Cortex of kidney (tissue), 1 donor: ENCODE measurements around the gene SLC39A10.
"Not testable (repeated sequence)": the region's sequence is repeated elsewhere in the genome, so short reads cannot be mapped to it uniquely, and the experiment has no call there.

Source experiments
- DNase-seq: peaks from one replicate; lab custom pipeline; 2025; lab: John Stamatoyannopoulos, UW

Gene SLC39A10

DNA sequence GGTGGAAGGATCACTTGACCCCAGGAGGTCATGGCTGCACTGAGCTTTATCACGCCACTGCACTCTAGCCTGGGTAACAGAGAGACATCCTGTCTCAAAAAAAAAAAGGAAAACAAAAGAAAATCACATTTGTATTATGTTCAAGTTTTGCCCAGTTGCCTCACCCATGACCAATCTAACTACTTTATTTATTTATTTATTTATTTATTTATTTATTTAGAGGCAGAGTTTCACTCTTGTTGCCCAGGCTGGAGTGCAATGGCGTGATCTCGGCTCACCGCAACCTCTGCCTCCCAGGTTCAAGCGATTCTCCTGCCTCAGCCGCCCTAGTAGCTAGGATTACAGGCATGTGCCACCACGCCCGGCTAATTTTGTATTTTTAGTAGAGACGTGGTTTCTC, 12.3 kb upstream of the SLC39A10 start:
- not testable (repeated sequence) for DNase-seq

GRCh38 chr2:195645413-195645812, 11.6 kb upstream of the SLC39A10 start:
- no peak for DNase-seq

- DNase-seq = no peak
Measured at GRCh38 chr2:195646424-195646823, 10.6 kb upstream of the SLC39A10 start.

GRCh38 chr2:195647302-195647701, 9.7 kb upstream of the SLC39A10 start:
- DNase-seq = no peak

DNA sequence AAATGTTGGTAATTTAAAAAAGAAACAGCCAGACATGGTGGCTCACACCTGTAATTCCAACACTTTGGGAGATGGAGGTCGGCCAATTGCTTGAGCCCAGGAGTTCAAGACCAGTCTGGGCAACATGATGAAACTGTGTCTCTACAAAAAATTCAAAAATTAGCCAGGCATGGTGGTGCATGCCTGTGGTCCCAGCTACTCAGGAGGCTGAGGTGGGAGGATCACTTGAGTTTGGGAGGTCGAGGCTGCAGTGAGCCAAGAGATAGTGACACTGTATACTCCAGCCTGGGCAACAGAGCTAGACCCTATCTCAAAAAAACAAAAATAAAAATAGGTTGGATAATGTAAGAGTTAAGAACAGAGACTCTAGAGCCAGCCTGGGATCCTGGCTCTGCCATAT, 8.7 kb upstream of the SLC39A10 start:
- not testable (repeated sequence) for DNase-seq

- no peak for DNase-seq
Measured at GRCh38 chr2:195648787-195649186, 8.2 kb upstream of the SLC39A10 start.

- DNase-seq = no peak
Measured at GRCh38 chr2:195649629-195650190, 7.3 kb upstream of the SLC39A10 start.

- DNase-seq = no peak
Measured at GRCh38 chr2:195651046-195651445, 6.0 kb upstream of the SLC39A10 start.

- DNase-seq = no peak
Measured at GRCh38 chr2:195652911-195653310, 4.1 kb upstream of the SLC39A10 start.

DNA sequence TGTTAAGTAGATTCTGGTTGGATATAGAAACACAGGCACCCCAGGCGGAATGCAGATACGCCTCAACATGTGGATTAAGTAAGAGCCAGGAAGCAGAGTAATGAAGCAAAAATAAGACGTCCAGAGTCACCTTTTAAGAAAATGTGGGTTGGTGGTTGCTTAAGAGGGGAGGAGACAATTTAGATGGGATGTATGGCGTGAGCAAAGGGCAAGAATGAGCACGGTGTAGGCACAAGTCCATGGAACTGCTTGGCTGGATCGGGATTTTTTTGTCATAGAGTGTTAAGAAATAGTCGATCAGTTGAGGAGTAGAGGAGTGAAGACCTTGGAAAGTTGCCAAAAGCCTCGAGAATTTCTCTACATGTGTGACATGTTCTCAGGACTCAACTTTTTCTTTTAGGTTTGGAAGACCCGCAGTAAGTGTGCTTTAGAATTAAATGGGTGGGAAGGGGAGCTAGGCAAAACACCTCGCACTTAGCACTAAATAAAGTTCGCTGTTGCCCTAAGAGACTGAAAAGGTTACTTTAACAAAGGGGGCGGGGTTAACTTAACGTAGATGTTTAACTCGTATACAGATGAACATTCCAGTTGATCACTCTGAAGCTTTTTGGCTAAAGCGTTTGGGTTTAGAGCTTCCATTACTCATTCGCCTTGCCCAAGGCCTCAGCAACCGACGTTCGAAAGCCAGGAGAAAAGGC, 716 bp upstream of the SLC39A10 start:
- no peak for DNase-seq

- DNase-seq = no peak
Measured at GRCh38 chr2:195657634-195658540, 861 bp downstream of the SLC39A10 start.

DNA sequence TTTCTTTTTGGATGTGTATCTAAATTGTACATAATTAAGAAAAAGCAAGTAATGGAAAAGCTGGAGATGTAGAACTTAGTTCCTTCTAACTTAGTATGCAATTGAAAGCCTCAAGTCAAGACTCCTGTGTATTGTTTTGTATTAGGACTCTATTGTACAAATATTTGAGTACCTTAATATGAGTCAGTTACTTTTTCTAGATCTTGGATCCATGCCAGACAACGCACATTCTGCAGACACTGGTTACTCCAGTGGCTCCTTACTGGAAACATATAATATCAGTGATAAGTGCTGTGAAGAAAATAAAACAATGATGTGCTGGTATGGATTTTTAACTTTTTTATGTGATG, 1.5 kb downstream of the SLC39A10 start:
- no peak for DNase-seq

DNA sequence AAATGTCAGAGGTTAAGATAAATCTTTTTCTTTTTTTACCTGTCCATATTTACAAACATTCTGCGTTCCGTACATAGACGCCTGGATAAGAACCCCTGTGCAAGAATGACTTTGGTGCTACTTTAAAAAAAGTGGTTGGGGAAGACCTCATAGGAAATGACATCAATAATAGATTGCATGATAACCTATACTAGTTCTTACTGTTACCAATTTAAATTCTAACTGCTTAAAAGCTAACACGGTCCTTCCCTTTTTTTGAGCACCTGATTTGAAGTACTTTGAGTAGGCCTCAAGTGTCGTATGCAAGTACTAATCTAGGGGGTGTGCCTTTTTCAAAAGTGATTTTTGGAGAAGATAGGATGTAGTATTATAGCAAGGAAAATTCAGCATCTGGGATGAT, 2.1 kb downstream of the SLC39A10 start:
- DNase-seq = no peak

DNA sequence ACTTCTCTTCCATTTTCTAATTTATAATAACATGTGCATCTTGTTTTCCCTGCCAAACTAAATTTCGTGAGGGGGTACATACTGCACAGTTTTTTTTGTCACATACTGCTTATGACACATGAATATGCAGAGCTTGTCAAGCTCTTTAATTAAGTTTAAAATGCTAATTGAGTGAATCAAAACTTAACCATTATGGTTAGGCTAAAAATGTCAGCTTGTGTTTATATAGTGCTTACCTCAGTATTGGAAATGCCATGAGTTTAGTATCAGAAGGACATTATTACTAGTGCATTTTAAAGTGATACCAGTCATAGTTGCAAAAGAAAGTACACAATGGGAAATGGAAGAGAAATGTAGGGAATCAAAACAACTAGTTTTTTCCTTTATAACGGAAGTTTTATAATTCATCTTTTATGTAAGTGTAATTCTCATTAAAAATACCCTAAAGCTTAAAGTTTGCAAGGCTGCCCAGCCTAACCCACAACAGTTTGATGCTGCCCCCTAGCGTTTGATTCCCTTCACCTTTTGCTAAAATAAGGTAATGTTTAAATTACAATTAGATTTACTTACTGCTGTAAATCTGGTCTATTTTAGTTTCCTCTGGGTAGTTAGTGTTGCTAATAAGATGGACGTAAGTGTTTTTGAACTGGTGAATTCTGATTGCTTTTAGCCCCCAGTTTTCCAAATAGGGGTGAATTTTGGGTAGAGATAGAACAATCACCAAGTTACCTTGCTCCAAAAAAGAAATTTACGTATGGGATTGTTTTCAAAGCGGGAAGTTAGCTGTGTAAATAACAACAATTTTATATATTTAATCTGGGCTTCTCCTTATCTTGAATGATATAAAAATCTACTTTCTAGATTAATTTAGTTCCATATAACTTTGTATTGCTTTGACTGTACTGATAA, 3.2 kb downstream of the SLC39A10 start:
- DNase-seq = no peak

GRCh38 chr2:195662138-195662537, 5.1 kb downstream of the SLC39A10 start:
- no peak for DNase-seq

DNA sequence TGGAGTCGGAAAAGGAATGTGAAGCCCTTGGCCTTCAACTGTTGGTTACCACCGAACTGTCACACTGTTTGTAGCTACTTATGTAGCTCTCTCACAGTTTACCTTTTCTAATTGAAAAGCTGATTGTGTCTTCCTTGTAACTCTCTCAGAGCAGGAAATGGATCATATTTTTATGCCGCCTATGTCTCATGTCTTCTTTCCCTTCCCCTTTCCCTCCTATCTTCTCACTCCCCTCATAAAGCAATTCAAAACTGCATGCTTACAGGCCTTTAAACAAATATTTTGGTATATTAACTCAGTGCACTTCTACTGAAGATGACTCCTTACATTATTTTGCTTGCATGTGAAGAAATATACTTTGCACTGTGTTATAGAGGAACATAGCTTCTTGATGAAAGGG, 6.0 kb downstream of the SLC39A10 start:
- no peak for DNase-seq

- DNase-seq = no peak
Measured at GRCh38 chr2:195664528-195664927, 7.5 kb downstream of the SLC39A10 start.

DNA sequence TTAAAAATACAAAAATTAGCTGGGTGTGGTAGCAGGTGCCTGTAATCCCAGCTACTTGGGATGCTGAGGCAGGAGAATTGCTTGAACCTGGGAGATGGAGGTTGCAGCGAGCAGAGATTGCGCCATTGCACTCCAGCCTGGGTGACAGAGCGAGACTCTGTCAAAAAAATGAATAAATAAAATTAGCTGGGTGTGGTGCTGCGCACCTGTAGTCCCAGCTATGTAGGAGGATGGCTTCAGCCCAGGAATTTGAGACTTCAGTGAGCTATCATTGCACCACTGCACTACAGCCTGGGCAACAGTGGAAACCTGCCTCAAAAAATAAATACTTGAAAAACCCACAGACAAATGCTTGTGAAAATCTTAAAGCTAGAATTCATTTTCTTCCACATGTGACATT, 8.1 kb downstream of the SLC39A10 start:
- DNase-seq = not testable (repeated sequence)

- DNase-seq = no peak
Measured at GRCh38 chr2:195666113-195666712, 9.2 kb downstream of the SLC39A10 start.

- DNase-seq = no peak
Measured at GRCh38 chr2:195667974-195668373, 10.9 kb downstream of the SLC39A10 start.

DNA sequence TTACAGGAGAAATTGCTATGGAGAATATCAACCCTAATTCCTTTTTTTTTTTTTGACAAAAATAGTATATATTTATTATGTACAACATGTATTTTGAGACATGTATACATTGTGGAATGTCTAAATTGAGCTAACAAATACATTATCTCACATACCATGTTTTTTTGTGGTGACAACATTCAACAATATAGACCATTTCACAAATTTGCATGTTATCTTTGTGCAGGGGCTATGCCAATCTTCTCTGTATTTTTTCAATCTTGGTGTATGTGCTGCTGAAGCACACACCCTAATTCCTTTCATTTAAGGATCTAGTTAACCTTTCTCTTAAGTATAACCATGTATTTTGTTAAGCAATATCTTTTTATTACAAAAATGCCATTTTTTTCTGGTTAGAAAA, 13.2 kb downstream of the SLC39A10 start:
- no peak for DNase-seq

DNA sequence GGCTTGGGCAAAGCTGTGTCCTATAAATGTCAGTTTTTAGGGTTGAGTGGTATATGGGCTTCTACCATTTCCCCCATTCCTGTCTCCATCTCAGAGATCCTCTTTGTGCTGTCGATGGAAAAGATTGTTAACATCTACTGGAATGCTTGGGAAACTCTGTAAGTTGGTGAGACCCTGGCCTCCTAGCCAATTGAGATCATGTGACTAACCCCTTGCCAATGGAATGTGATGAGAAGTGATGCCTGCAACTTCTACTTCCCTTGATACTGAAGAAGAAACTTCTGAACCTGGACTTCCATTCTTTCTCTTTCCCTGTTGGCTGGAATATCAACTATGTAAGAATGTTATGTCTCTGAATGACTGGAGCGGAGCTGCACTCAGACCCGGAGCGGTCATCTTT, 14.5 kb downstream of the SLC39A10 start:
- no peak for DNase-seq
